ENCODE data around the gene HTR3A.

The HTR3A gene

GRCh38 chr11:113954235-113954634 lies 20.7 kb upstream of the HTR3A start:
- Histone ChIP-seq H3K27ac (no peak overlapping the region), H3K4me3 (no peak overlapping the region)
- no peak for DNase-seq (ENCODE audit: low spot score)
- no peak for TF ChIP-seq CTCF (IDR thresholded peaks at IDR 0.05)

- no peak for DNase-seq (ENCODE audit: low spot score)
- Histone ChIP-seq H3K27ac (no peak overlapping the region), H3K4me3 (no peak overlapping the region)
- TF ChIP-seq CTCF (IDR thresholded peaks at IDR 0.05), result no peak
These were observed 17.9 kb upstream of the HTR3A start for GRCh38 chr11:113956986-113957385.

DNA sequence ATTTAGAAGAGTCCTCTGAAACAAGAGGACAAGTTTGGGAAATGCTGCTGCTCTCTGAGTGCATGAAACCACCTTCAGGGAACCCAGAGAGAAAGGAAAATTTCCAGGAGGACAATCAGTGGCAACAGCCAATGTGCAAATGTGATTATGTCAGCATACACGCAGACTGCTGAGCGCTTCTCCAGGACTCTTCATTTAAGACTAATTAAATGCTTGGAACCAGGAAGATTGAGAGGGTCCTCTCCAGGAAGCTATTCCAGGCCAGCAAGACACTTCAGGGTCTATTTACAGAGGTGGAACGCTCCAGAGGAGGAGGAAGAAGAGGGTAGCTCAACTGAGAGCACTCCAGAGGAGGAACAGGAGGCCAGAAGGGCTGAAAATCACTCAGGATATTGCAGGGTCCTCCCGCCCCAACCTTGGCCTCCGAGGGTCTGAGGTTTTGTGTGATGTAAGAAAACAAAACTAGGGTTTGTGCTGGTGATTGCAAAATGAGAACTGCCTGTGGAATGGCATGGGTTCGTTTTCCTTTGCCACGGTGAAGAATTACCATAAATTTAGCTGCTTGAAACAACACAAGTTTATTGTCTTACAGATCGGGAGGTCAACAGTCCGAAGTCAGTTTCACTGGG lies 14.1 kb upstream of the HTR3A start:
- Histone ChIP-seq H3K27ac (no peak overlapping the region), H3K4me3 (no peak overlapping the region)
- DNase-seq (ENCODE audit: low spot score), result no peak
- TF ChIP-seq CTCF (IDR thresholded peaks at IDR 0.05), result no peak

GRCh38 chr11:113967361-113967760 lies 7.5 kb upstream of the HTR3A start:
- no peak for TF ChIP-seq CTCF (IDR thresholded peaks at IDR 0.05)
- no peak overlapping the region for H3K4me3 ChIP-seq
- no peak for DNase-seq (ENCODE audit: low spot score)
- no peak overlapping the region for H3K27ac ChIP-seq

DNA sequence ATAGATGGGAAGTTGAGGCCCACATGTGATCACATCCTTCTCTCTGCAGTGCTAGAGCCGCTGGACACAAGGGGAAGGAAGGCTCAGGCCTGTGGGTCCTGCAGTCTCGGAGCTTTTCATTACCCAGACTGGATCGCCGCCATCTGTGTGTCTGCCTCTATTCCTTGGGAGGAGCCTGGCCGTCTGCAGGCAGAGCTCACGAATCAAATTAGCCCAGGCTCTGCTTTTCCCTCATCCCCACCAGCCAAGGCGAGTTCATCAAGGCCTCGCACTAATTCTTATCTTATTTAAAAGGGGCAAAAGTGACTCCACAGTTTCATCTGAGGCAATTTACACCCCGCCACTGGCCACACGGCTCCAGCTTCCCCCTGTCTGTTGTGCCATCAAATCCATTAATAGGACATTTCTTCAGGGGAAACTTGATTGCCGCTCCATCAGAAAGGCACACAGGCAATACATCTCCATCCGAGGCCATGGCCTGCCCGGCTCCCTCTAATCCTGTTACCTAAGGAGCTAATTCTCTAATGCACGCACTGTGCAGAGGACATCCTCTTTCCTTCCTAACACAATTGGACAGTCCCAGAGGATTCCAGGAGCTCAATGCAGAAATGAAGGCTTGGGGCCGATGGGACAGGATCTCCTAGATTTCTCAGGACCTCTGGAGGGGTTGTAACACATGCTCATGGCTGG lies 3.3 kb upstream of the HTR3A start:
- DNase-seq (ENCODE audit: low spot score), result no peak
- Histone ChIP-seq H3K4me3 (no peak overlapping the region), H3K27ac (no peak overlapping the region)
- TF ChIP-seq CTCF (IDR thresholded peaks at IDR 0.05), result no peak

DNA sequence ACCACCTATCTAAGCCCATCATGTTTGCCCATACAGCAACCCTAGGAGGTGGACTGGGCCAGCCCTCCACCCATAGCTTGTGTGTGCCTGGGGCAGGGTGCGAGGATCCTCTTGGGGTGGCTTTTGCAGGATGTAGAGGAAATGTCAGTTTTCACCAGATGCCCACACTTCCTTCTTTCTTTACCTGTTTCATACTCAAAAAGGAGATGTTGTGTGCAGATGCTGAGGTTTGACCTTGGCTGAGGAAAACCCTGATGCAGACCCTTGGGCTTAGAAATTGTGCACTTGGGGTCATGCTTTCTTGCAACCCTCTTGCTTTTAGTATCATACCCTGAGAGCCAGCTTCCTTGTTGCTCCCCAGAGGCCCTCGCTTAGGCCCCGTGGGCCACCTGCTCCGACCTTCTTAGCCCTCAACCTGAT lies 2.2 kb downstream of the HTR3A start:
- no peak for TF ChIP-seq CTCF (IDR thresholded peaks at IDR 0.05)
- Histone ChIP-seq H3K27ac (no peak overlapping the region), H3K4me3 (no peak overlapping the region)
- DNase-seq (ENCODE audit: low spot score), result no peak

- DNase-seq (ENCODE audit: low spot score), result no peak
- Histone ChIP-seq H3K27ac (no peak overlapping the region), H3K4me3 (no peak overlapping the region)
- no peak for TF ChIP-seq CTCF (IDR thresholded peaks at IDR 0.05)
These were observed 2.8 kb downstream of the HTR3A start for GRCh38 chr11:113977701-113978100.
